GM18507 (cell line): ENCODE results near the gene SLC39A10.

Experiments used
- DNase-seq: peaks from one replicate; pipeline ENCODE4 v3.0.0; 2011; ENCODE audit warnings: low read depth; ENCODE audit not compliant: insufficient read length; ENCODE audit errors: extremely low spot score
- FAIRE-seq: peaks from 2 replicates; lab custom pipeline; 2011; peaks lifted over from hg19 to GRCh38; lab: Jason Lieb, UNC

SLC39A10 gene

GRCh38 chr2:195656859-195657633 is at the start of gene SLC39A10:
Gene SLC39A10 (plus strand): TSS chr2:195657226. CDS start chr2:195680043, 22,817 bp downstream.
- peak; percentile 74 for DNase-seq
- peak; percentile 100 for FAIRE-seq

GRCh38 chr2:195608768-195609454 is 48.1 kb upstream of the SLC39A10 start:
- FAIRE-seq (peak; percentile 15), DNase-seq (no peak)

- FAIRE-seq (no peak), DNase-seq (no peak)
These were observed 46.3 kb upstream of the SLC39A10 start for GRCh38 chr2:195610717-195611116.

- no peak for FAIRE-seq
- no peak for DNase-seq
These were observed 44.2 kb upstream of the SLC39A10 start for GRCh38 chr2:195612611-195613495.

GRCh38 chr2:195613922-195614321 is 43.1 kb upstream of the SLC39A10 start:
- DNase-seq (no peak), FAIRE-seq (no peak)

GRCh38 chr2:195619590-195619989 is 37.4 kb upstream of the SLC39A10 start:
- FAIRE-seq (no peak), DNase-seq (no peak)

- no peak for DNase-seq
- FAIRE-seq = no peak
These were observed 36.5 kb upstream of the SLC39A10 start for GRCh38 chr2:195620501-195620900.

DNA sequence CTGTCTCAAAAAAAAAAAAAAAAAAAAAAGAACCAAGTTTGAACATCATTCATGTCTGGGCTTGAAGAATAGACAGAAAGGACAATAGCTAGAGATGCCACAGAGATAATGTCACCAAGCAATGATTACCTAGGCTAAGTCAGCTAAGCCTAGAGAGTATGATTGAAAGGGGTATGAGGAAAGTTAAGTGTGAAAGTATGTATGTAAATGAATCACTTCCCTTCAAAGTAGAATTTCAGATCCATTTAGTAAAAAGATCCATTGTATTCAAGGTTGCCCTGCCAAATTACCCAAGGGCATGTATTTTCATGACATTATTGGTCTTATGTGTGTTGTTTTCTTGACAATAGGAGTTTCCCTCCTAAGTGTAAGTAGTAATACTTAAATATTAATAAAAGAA is 34.1 kb upstream of the SLC39A10 start:
- FAIRE-seq = no peak
- no peak for DNase-seq

GRCh38 chr2:195626507-195626906 is 30.5 kb upstream of the SLC39A10 start:
- FAIRE-seq = no peak

DNA sequence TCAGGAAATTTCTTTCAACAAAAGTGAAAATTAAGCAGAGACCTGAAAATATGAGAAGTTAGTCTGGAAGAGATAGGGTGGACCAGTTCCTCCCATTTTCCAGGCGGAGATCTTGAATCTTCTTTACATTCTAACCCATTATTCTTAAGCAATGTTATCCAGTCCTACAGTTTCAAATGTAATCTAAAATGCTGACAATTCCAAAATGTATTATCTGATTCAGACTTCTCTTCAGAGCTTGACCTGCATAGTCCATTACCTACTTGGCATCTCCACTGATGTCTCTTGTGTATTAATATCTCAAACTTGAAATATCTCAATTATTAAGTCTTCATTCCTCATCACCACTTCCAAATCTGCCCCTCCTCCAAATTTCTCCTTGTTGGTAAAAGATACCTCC is 28.4 kb upstream of the SLC39A10 start:
- FAIRE-seq (no peak), DNase-seq (no peak)

More at GRCh38 chr2:195626507-195626906, 30.5 kb upstream of the SLC39A10 start:
- no peak for DNase-seq

- DNase-seq = no peak
- FAIRE-seq = no peak
These were observed 24.0 kb upstream of the SLC39A10 start for GRCh38 chr2:195632856-195633572.

DNA sequence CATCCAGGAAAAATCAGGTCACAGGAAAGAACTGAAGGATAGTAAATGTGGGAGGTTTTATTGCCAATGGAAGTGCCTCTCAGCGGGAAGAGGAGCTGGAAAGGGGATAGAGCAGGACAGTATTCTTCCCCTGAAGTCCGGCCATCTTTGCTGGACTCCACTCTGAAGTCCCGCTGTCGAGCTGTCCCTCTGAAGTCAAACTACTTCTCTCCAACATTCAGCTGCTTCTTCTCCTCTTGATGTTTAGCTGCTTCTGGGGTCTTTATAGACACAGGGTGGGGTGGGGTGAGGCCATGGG is 23.5 kb upstream of the SLC39A10 start:
- DNase-seq = no peak
- no peak for FAIRE-seq

DNA sequence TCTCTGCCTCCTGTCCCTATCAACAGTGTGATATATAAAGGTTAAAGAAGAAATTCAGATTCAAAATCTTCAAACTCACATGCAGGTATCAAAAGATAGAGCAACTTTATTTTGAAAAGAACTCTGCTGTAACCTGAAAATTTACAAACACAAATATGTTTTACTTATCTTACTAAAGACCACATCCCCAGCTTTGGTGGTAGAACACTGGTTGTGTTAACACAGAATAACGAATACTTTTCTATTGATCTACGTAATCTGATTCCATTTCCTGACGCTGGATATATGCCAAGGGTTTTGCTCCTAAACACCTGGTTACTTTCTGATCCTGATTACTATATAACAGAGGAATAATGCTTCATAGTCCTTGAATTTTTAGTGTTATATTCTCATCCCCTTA is 23.1 kb upstream of the SLC39A10 start:
- FAIRE-seq = no peak
- DNase-seq = no peak

DNA sequence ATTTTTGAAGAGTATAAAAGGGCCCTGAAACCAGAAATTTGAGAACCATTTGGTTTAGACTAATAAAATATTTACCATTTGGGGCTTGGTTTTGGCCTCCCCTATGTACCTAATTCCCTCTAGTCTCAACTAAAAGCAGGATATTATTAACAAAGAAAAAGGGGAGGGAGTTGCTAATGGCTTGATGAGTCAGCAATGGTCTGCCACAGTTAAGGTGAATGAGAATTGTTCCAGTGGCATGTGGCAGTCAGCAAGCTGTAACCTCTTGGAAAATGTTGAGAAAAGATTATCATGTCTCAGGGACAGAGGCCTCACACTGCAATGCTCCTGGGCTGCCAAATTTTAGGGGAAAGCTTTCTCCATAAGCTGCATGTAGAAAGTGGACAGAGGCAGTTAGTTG is 20.1 kb upstream of the SLC39A10 start:
- no peak for DNase-seq
- FAIRE-seq = no peak

DNA sequence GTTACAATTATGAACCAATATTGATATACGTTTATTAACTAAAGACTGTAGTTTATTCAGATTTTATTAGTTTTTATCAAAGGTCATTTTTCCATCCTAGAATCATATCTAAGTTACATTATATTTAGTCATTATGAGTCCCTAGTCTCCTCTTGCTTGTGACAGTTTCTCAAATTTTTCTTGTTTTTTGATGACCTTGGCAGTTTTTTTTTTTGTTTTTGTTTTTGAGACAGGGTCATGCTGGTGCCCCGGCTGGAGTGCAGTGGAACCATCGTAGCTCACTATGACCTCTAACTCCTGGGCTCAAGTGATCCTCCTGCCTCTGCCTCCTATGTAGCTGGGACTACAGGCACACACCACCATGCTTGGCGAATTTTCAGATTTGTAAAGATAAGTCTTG is 18.3 kb upstream of the SLC39A10 start:
- DNase-seq (no peak), FAIRE-seq (no peak)

- FAIRE-seq (no peak), DNase-seq (no peak)
These were observed 17.7 kb upstream of the SLC39A10 start for GRCh38 chr2:195639238-195639858.

- DNase-seq (no peak), FAIRE-seq (no peak)
These were observed 17.1 kb upstream of the SLC39A10 start for GRCh38 chr2:195639959-195640358.

GRCh38 chr2:195642027-195642678 is 14.9 kb upstream of the SLC39A10 start:
- DNase-seq = no peak
- peak; percentile 33 for FAIRE-seq

GRCh38 chr2:195642679-195643068 is 14.4 kb upstream of the SLC39A10 start:
- DNase-seq (no peak), FAIRE-seq (no peak)
